ENCODE measurements around the gene PRAC2.

The PRAC2 gene

GRCh38 chr17:48717367-48718226 is 5.4 kb upstream of the PRAC2 start:
- Histone ChIP-seq H3K9me3 (ENCODE audit: low read length) (no peaks in the 10 kb centered on the region), H3K79me2 (ENCODE audit: insufficient read depth, low read length) (no peaks in the 10 kb centered on the region), H3K36me3 (ENCODE audit: insufficient read depth, low read length) (no peaks in the 10 kb centered on the region), H3K27ac (ENCODE audit: low read depth, low read length, poor library complexity, severe bottlenecking) (no peak overlapping the region), H3K4me2 (ENCODE audit: low read length) (no peak overlapping the region), H3K9ac (ENCODE audit: low read length) (no peak overlapping the region), H3K4me1 (ENCODE audit: insufficient read depth, low read length, severe bottlenecking) (no peaks in the 10 kb centered on the region), H3K4me3 (ENCODE audit: low read depth, low read length, poor library complexity, severe bottlenecking) (no peak overlapping the region), H3K9me2 (ENCODE audit: low read depth, low read length) (no peaks in the 10 kb centered on the region), H4K20me1 (ENCODE audit: insufficient read depth, low read length) (no peaks in the 10 kb centered on the region), H2AFZ (ENCODE audit: low read length) (no peak overlapping the region), H3K27me3 (ENCODE audit: insufficient read depth, low read length) (no peaks in the 10 kb centered on the region), H3F3A (ENCODE audit: insufficient read depth, low read length) (no peaks in the 10 kb centered on the region)
- TF ChIP-seq EZH2 (IDR thresholded peaks at IDR 0.05; ENCODE audit: borderline replicate concordance, low read length), result no peak
- TF ChIP-seq CTCF (IDR thresholded peaks at IDR 0.05; ENCODE audit: low read length), result no peak

DNA sequence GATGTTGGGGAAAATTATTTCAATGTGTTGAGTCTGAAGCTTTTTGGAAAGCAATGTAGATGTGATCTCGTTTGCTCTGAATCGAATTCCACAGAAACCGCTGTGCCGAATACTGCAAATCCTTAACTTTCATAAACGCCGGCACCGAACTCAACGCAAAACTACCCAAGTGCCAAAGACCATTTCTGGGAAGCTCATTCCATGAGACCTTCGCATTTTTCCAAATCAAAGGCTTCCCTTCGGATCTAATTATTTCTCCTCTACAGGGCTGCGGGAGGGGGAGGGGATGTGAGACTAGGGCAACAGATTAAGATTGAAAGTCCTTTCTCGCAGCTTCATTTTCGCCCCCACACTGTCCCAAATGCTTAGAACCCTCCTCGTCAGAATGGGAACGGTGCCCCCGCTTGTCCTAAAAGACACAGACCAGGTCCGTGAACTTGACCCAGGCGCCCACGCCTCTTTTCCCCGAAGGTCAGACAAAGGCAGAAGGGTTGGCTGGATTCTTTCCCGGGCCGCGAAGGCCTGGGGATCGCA is 4.7 kb upstream of the PRAC2 start:
- TF ChIP-seq CTCF (IDR thresholded peaks at IDR 0.05; ENCODE audit: low read length) (no peak), EZH2 (IDR thresholded peaks at IDR 0.05; ENCODE audit: borderline replicate concordance, low read length) (no peak)
- H3K9ac ChIP-seq (ENCODE audit: low read length), result no peak overlapping the region
- no peaks in the 10 kb centered on the region for H3K79me2 ChIP-seq (ENCODE audit: insufficient read depth, low read length)
- H3K4me1 ChIP-seq (ENCODE audit: insufficient read depth, low read length, severe bottlenecking), result no peaks in the 10 kb centered on the region
- H3K36me3 ChIP-seq (ENCODE audit: insufficient read depth, low read length), result no peaks in the 10 kb centered on the region
- H4K20me1 ChIP-seq (ENCODE audit: insufficient read depth, low read length), result no peaks in the 10 kb centered on the region
- H3K27ac ChIP-seq (ENCODE audit: low read depth, low read length, poor library complexity, severe bottlenecking), result no peak overlapping the region
- H3K4me2 ChIP-seq (ENCODE audit: low read length), result no peak overlapping the region
- H2AFZ ChIP-seq (ENCODE audit: low read length), result no peak overlapping the region
- no peaks in the 10 kb centered on the region for H3K9me2 ChIP-seq (ENCODE audit: low read depth, low read length)
- no peaks in the 10 kb centered on the region for H3K27me3 ChIP-seq (ENCODE audit: insufficient read depth, low read length)
- no peaks in the 10 kb centered on the region for H3K9me3 ChIP-seq (ENCODE audit: low read length)
- no peaks in the 10 kb centered on the region for H3F3A ChIP-seq (ENCODE audit: insufficient read depth, low read length)
- no peak overlapping the region for H3K4me3 ChIP-seq (ENCODE audit: low read depth, low read length, poor library complexity, severe bottlenecking)

DNA sequence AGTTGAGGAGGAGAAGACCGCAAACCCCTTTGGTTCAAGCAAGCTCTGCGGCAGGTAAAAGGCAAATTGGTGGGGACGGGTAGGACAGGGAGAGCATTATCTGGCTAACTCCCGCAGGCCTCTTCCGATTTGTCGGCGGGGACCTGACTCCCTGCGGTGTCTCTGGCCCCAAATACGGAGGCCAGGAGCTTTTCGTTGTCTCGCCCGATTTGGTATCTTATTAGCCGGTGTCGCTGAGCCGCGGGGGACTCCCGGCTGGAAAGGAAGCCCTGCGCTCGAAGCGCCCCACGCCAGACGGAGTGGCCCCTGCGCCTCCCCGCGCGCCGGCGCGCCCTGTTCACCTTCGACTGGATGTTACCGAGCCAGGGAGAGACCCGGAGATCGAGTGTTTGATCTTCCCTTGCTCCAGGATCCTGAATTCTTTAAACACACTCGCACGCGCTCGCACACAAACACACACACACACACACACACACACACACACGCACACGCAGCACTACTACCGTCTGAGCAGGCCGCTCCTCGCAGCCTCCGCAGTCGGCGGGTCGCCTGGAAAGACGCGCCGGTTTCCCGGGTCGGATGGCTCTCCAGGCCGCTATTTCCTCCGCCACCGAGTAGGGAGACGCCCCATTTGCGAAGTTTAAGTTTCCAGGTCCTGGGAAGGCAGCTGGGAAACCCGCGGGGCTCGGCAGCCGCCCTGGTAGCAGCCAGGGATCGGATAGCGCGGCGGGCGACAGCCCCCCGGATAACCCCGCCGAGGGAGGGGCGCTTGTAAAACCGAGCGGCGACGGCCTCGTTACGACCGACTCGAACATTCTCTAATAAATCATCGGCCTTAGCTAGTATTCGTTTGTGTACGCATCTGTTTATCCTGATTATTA is 4.0 kb upstream of the PRAC2 start:
- Histone ChIP-seq H3K27ac (ENCODE audit: low read depth, low read length, poor library complexity, severe bottlenecking) (no peak overlapping the region), H3K4me2 (ENCODE audit: low read length) (no peak overlapping the region), H3K79me2 (ENCODE audit: insufficient read depth, low read length) (no peaks in the 10 kb centered on the region), H3F3A (ENCODE audit: insufficient read depth, low read length) (no peaks in the 10 kb centered on the region), H4K20me1 (ENCODE audit: insufficient read depth, low read length) (no peaks in the 10 kb centered on the region), H3K4me1 (ENCODE audit: insufficient read depth, low read length, severe bottlenecking) (no peaks in the 10 kb centered on the region), H2AFZ (ENCODE audit: low read length) (no peak overlapping the region), H3K4me3 (ENCODE audit: low read depth, low read length, poor library complexity, severe bottlenecking) (no peak overlapping the region), H3K36me3 (ENCODE audit: insufficient read depth, low read length) (no peaks in the 10 kb centered on the region), H3K9me2 (ENCODE audit: low read depth, low read length) (no peaks in the 10 kb centered on the region), H3K9me3 (ENCODE audit: low read length) (no peaks in the 10 kb centered on the region), H3K27me3 (ENCODE audit: insufficient read depth, low read length) (no peaks in the 10 kb centered on the region), H3K9ac (ENCODE audit: low read length) (no peak overlapping the region)
- TF ChIP-seq CTCF (IDR thresholded peaks at IDR 0.05; ENCODE audit: low read length), result no peak
- TF ChIP-seq EZH2 (IDR thresholded peaks at IDR 0.05; ENCODE audit: borderline replicate concordance, low read length), result no peak

Measured in OCI-LY1 (cell line).